Gastroesophageal sphincter (tissue), 3 donors: ENCODE measurements around the gene CELSR1.

Experiments used
- POLR2AphosphoS5 ChIP-seq: sonication (generic); formaldehyde crosslinking; IDR thresholded peaks from one replicate; pipeline ENCODE4 v1.6.1; 2017; ENCODE audit warnings: antibody characterized with exemption
- TF ChIP-seq, protein P1 (sequence below), 4 experiments: fragments of 200-600 bp in 2 of 4; fragments of 450-650 bp in 2 of 4; sonication (generic) in 1 of 4; IDR thresholded peaks; one replicate each; pipeline ENCODE4 v1.5.1; 2017 to 2019; ENCODE audit warnings: antibody characterized with exemption in 4 of 4, mild to moderate bottlenecking in 2 of 4, moderate library complexity in 2 of 4

DNA sequence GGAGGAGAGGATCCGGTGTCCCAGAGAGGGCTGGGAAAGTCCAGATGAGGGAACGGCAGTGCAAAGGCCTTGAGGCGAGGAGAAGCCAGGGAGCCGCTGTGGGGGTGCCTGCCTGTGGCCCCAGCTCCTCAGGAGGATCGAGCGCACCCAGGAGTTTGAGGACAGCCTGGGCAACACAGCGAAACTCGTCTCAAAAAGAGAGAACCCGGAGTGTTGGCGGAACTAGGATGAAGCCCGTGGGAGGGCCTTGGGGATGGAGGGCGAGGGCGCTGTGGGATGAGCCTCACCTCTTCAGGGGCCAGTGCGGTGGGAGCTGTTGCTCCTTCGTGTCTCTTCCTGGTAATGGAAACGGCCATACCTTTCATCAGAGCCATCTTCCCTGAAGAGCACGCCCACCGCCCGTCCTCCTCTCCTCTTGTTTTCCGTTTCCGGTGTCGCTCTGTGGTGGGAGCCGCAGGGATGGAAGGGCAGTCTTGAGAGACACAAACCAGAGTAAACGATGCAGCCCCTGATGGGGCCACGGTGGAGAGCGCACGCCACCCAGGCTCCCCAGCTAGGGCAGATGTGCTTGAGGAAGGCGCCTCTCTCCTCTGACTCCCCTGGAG, 186.2 kb downstream of the CELSR1 start:
- TF ChIP-seq POLR2AphosphoS5: no peak
- TF ChIP-seq, protein P1, sequence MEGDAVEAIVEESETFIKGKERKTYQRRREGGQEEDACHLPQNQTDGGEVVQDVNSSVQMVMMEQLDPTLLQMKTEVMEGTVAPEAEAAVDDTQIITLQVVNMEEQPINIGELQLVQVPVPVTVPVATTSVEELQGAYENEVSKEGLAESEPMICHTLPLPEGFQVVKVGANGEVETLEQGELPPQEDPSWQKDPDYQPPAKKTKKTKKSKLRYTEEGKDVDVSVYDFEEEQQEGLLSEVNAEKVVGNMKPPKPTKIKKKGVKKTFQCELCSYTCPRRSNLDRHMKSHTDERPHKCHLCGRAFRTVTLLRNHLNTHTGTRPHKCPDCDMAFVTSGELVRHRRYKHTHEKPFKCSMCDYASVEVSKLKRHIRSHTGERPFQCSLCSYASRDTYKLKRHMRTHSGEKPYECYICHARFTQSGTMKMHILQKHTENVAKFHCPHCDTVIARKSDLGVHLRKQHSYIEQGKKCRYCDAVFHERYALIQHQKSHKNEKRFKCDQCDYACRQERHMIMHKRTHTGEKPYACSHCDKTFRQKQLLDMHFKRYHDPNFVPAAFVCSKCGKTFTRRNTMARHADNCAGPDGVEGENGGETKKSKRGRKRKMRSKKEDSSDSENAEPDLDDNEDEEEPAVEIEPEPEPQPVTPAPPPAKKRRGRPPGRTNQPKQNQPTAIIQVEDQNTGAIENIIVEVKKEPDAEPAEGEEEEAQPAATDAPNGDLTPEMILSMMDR (IDR thresholded peaks at IDR 0.05): no peak
